Mesothelial cell of epicardium (in vitro differentiated cells): ENCODE results near the gene TFDP2. TPM values are rescaled to one million over a fixed set of nuclear protein-coding genes. Genes with fewer than 3 reads are reported as not detected.

Experiments used
- DNase-seq, 2 experiments: peaks; one replicate each; pipeline ENCODE4 v3.0.0; 2021; ENCODE audit warnings: low spot score in 2 of 2; ENCODE audit not compliant: unreplicated experiment in 2 of 2
- H3K27ac Mint-ChIP-seq: 2 replicates; pipeline ENCODE4 v1.8.0; 2021; ENCODE audit warnings: mixed read lengths
- H3K27me3 Mint-ChIP-seq: 2 replicates; pipeline ENCODE4 v1.8.0; 2021; ENCODE audit warnings: low read depth, mixed read lengths
- H3K36me3 Mint-ChIP-seq: 2 replicates; pipeline ENCODE4 v1.8.0; 2021; ENCODE audit warnings: mixed read lengths
- H3K4me1 Mint-ChIP-seq: 2 replicates; pipeline ENCODE4 v1.8.0; 2021; ENCODE audit warnings: mixed read lengths
- H3K4me3 Mint-ChIP-seq: 2 replicates; pipeline ENCODE4 v1.8.0; 2021; ENCODE audit warnings: mild to moderate bottlenecking, moderate library complexity, mixed read lengths
- H3K9me3 Mint-ChIP-seq: 2 replicates; pipeline ENCODE4 v1.8.0; 2021; ENCODE audit warnings: mixed read lengths
- CTCF ChIP-seq: fragments of 200-600 bp; sonication (generic); IDR thresholded peaks from one replicate; pipeline ENCODE4 v1.5.0; 2021; ENCODE audit warnings: antibody characterized with exemption; ENCODE audit not compliant: unreplicated experiment
- total RNA-seq: library from RNA; stranded (reverse); gene quantifications from 3 replicates; pipeline ENCODE4 v1.2.1, GENCODE V29; 2021

TFDP2 gene
- total RNA-seq, 1 donor from 2014 or later: 109 TPM

DNA sequence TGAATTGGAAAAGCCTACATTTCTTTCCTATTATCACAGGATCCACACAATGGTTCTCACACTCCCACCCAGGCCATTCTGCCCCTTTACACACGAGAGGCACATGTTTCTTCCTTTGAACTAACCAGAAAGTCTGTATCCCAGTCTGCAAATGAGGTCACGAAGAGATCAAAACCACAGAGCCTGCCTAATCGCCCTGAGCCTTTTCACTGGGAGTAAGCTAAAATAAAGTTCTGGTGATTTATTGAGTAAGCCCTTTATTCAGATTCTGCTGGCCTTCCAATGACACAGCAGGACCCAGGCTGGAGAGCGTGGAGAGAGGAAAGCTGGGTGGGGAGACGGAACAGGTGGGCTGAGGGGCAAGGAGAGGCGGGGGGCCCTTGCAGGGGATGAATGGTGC is 194.2 kb downstream of the TFDP2 start:
- no peak for DNase-seq
- H3K27ac Mint-ChIP-seq: peak overlapping the region; percentile 85
- H3K4me1 Mint-ChIP-seq: peaks cover 32% of the 10 kb centered on the region
- no peaks in the 10 kb centered on the region for H3K9me3 Mint-ChIP-seq
- no peaks in the 10 kb centered on the region for H3K27me3 Mint-ChIP-seq
- H3K36me3 Mint-ChIP-seq: peaks cover 46% of the 10 kb centered on the region
- H3K4me3 Mint-ChIP-seq: no peak overlapping the region
- no peak for TF ChIP-seq CTCF

DNA sequence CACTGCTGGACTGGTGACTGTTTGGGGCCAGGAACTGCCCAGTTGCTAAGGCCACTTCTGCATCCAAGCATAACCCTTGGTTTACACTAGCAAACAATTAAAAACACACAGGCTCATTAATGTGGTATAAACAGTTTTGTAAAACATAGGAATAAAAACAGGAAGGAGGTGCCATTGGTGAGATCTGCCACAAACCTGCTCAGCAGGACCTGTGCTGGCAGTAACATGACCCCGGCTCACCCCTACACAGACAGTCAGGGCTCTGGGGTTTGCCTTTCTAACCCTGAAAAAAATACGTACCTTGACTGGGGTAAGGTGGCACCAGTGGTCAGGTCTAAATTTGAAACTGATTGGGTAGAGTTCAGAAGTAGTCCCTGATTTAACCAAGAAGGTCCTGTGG is 196.7 kb downstream of the TFDP2 start:
- H3K27me3 Mint-ChIP-seq: no peaks in the 10 kb centered on the region
- no peak for DNase-seq
- H3K4me1 Mint-ChIP-seq: peaks cover 30% of the 10 kb centered on the region
- no peaks in the 10 kb centered on the region for H3K9me3 Mint-ChIP-seq
- no peak for TF ChIP-seq CTCF
- H3K36me3 Mint-ChIP-seq: peaks cover 40% of the 10 kb centered on the region
- H3K4me3 Mint-ChIP-seq: no peak overlapping the region
- peak overlapping the region; percentile 80 for H3K27ac Mint-ChIP-seq

DNA sequence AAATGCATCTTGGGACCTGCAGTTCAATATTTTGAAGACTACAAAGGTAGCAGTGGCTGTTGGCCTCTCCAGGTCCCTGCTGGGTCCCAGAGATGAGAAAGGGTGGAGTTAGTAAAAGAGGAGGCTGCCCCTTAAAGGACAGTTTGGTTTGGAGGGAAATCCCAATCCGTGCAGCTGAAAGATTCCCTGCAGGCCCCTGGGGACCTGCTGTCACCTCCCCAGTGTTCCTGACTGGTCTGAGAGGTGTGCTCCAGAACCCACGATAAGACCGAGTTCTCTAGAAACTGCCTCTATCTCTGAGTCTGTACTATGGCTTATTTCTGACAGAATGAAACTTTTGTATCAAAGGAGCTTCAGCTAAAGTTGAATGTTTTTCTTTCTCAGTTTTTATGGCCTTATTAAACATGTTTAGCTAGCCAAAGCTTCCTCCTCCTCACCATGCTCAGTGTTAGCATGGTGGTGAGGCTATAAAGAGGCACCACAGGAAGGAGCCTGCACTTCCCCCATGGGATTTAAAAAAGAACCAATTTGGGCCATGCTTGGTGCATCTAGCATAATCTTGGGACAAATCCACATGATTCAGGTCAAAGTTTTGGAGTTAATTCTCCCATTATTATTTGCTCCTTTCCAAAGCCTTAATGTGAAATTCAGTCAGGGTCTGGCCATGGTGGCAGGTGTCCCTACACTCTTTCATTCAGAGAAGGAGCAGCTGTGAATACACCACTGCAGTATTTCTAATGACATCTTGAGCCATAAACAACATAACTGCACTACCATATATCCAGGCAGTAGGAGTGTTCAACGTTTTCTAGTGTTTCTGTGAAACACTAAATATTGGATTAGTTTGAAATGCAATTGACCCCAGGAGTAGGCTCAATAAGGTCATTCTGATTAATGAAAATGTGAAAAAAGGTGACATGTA is 198.5 kb downstream of the TFDP2 start:
- Mint-ChIP-seq H3K36me3 (peaks cover 30% of the 10 kb centered on the region), H3K4me3 (no peak overlapping the region), H3K4me1 (peaks cover 30% of the 10 kb centered on the region), H3K27ac (peak overlapping the region; percentile 1), H3K9me3 (no peaks in the 10 kb centered on the region), H3K27me3 (no peaks in the 10 kb centered on the region)
- TF ChIP-seq CTCF: no peak
- DNase-seq: no peak

GRCh38 chr3:141949972-141950371 is 199.4 kb downstream of the TFDP2 start:
- peaks cover 25% of the 10 kb centered on the region for H3K4me1 Mint-ChIP-seq
- DNase-seq: no peak
- H3K4me3 Mint-ChIP-seq: no peak overlapping the region
- no peak for TF ChIP-seq CTCF
- H3K27me3 Mint-ChIP-seq: no peaks in the 10 kb centered on the region
- H3K36me3 Mint-ChIP-seq: peaks cover 33% of the 10 kb centered on the region
- no peaks in the 10 kb centered on the region for H3K9me3 Mint-ChIP-seq
- no peak overlapping the region for H3K27ac Mint-ChIP-seq

DNA sequence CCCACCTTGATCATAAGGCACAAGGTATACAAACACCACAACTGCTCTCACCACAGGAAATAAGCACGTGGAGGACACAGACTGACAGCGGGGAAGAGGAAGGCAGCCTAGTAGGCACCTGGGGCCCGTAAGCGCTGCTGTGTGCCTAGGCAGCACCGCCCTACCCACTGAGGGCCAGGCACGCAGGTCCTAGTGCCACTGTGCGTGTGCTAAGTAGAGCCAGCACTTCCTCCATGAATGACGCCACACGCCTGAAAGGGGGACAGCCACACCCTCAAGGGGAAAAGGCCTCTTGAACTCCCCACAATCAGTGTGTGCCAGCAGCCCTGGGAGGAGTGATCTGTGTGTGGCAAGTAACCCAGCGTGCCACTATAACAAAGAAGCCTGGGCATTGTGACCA is 199.9 kb downstream of the TFDP2 start:
- peaks cover 33% of the 10 kb centered on the region for H3K36me3 Mint-ChIP-seq
- DNase-seq: no peak
- H3K27me3 Mint-ChIP-seq: no peaks in the 10 kb centered on the region
- no peak overlapping the region for H3K4me3 Mint-ChIP-seq
- H3K4me1 Mint-ChIP-seq: peaks cover 21% of the 10 kb centered on the region
- TF ChIP-seq CTCF: no peak
- H3K27ac Mint-ChIP-seq: no peak overlapping the region
- H3K9me3 Mint-ChIP-seq: no peaks in the 10 kb centered on the region
